GM10266 (cell line): ENCODE results near the gene PGAP3.

ENCODE experiments used
- DNase-seq: peaks from one replicate; pipeline ENCODE4 v3.0.0; 2012; ENCODE audit errors: extremely low spot score
- TF ChIP-seq, protein P1 (sequence below): IDR thresholded peaks from 2 replicates; pipeline ENCODE4 v1.5.1; 2012; ENCODE audit warnings: mild to moderate bottlenecking, low read depth; ENCODE audit not compliant: control insufficient read depth, insufficient read depth; ENCODE audit errors: missing control alignments

The PGAP3 gene, protein sequence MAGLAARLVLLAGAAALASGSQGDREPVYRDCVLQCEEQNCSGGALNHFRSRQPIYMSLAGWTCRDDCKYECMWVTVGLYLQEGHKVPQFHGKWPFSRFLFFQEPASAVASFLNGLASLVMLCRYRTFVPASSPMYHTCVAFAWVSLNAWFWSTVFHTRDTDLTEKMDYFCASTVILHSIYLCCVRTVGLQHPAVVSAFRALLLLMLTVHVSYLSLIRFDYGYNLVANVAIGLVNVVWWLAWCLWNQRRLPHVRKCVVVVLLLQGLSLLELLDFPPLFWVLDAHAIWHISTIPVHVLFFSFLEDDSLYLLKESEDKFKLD

DNA sequence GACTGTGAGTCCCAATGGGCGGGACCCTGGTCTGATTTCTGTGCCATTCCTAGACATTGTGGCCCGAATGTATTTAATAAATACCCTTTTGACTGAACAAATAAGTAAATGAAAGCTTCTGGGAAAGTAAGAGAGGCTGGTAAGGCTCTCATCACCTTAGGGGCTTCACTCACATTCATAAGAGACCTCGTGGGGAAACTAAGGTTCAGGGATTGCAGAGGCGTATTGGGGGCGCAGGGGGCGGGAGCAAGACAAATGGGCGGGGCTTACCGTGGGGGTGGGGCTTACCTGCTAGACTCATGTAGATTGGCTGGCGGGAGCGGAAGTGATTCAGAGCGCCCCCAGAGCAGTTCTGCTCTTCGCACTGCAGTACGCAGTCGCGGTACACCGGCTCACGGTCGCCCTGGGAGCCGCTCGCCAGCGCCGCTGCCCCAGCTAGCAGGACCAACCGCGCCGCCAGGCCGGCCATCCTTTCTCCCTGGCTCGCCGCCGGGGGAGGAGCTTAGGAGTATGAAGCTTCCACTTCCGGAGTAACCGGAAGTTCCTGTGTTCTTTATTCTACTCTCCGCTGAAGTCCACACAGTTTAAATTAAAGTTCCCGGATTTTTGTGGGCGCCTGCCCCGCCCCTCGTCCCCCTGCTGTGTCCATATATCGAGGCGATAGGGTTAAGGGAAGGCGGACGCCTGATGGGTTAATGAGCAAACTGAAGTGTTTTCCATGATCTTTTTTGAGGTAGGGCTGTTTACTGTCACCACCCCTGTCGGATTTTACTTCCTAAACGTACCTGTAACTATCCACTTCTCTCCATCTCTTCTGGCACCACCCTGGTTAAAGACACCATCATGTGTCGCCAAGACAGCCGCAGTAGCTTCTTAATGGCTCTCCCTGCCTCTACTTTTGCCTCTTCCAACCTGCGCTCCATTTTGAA is at the start of gene PGAP3:
PGAP3 (minus strand) TSS at position 512 of the 929 bp plus-strand sequence; CDS start at position 469, 43 bp downstream.
- TF ChIP-seq, protein P1, sequence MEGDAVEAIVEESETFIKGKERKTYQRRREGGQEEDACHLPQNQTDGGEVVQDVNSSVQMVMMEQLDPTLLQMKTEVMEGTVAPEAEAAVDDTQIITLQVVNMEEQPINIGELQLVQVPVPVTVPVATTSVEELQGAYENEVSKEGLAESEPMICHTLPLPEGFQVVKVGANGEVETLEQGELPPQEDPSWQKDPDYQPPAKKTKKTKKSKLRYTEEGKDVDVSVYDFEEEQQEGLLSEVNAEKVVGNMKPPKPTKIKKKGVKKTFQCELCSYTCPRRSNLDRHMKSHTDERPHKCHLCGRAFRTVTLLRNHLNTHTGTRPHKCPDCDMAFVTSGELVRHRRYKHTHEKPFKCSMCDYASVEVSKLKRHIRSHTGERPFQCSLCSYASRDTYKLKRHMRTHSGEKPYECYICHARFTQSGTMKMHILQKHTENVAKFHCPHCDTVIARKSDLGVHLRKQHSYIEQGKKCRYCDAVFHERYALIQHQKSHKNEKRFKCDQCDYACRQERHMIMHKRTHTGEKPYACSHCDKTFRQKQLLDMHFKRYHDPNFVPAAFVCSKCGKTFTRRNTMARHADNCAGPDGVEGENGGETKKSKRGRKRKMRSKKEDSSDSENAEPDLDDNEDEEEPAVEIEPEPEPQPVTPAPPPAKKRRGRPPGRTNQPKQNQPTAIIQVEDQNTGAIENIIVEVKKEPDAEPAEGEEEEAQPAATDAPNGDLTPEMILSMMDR = no peak
- DNase-seq = peak; percentile 92

DNA sequence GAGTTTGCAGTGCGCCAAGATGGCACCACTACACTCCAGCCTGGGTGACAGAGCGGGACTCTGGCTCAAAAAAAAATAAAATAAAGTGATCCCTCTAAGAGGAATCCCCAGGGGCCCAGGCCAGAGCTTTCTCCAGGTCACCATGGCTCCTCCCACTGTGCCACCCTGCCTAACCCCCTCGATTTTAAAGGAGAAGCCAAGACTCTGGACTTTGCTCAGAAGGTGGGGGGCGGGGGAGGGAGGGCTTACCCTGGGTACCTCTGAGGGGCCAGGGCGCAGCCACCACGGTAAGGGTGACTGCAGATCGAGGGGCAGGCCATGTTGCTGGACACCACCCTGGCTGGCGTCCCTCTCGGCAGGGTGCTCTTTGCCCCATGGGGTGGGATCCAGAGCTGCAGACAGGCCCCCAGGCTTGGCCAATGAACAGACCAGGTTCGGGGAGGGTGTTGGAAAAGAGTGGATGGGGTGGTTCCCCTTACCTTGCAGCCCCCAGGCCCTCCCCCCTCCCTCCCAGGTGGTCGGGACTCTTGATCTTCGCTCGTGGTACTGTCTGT is 49.4 kb upstream of the PGAP3 start:
- no peak for DNase-seq
- TF ChIP-seq, protein P1 = no peak

DNA sequence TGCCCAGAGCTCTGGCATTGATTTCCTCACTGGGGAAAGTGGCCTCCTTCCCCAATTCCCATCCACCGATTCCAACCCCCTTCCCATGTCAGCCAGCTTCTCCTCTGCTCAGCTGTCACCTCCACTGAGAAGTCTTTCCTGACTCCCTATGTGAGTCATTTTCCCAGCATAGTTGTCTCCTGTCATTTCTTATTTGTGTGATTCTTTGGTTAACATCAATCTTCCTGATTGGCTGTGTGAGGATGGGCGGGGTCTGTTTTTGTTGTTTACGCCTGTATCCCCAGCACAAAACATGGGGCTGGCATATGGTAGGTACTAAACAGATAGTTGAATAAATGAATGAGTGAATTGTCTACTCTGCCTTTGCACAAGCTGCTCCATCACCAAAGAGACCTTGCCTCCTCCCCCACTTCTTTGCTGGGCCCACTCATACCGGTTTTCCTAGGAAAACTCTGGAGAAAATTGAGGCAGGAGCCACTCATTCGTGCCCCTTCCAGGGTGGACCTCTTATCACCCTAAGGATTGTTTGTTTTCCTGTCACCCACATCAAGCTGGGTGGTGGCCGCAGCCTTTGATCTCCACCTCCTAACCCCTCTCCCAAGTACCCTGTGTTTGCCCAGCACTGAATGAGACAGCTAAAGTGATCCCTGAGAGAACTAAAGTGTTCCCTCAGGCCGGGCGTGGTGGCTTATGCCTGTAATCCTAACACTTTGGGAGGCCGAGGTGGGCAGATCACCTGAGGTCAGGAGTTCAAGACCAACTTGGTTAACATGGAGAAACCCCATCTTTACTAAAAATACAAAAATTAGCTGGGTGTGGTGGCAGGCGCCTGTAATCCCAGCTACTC is 48.7 kb upstream of the PGAP3 start:
- DNase-seq = no peak

DNA sequence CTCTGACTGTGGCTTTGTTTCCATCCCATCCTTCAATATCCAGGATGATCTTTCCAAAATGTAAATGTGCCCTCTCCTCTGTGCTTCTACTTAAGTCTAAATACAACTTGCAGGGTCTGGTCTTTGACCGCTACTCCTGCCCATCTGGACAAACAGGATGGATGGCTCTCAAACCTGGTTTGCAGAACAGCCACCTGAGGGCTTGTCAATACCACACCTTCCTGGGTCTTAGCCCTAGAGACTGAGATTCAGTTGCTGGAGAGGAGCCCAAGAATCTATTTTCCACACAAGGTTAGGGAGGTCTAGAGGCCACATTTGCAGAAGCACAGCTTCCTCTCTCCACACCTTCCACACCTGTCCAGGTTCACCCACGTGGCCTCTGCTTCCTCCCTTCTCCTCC is 48.0 kb upstream of the PGAP3 start:
- TF ChIP-seq, protein P1 = no peak
- DNase-seq = no peak

More for the DNA sequence above, 48.7 kb upstream of the PGAP3 start:
- TF ChIP-seq, protein P1 = no peak

DNA sequence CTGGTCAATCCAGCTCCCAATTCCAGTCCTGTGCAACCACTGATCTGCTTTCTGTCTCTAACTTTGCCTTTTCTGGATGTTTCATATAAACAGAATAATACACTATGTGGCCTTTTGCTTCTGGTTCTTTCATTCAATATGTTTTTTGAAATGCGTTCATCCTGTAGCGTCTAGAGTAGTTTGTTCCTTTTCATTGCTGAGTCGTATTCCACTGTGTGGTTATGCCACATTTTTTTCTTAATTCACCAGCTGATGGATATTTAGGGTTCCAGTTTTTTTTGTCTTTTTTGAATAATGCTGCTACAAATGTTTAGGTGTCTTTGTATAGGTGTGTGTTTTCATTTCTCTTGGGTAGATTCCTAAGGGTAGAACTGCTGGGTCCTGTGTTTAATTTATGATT is 44.7 kb upstream of the PGAP3 start:
- no peak for DNase-seq
- TF ChIP-seq, protein P1 = no peak

DNA sequence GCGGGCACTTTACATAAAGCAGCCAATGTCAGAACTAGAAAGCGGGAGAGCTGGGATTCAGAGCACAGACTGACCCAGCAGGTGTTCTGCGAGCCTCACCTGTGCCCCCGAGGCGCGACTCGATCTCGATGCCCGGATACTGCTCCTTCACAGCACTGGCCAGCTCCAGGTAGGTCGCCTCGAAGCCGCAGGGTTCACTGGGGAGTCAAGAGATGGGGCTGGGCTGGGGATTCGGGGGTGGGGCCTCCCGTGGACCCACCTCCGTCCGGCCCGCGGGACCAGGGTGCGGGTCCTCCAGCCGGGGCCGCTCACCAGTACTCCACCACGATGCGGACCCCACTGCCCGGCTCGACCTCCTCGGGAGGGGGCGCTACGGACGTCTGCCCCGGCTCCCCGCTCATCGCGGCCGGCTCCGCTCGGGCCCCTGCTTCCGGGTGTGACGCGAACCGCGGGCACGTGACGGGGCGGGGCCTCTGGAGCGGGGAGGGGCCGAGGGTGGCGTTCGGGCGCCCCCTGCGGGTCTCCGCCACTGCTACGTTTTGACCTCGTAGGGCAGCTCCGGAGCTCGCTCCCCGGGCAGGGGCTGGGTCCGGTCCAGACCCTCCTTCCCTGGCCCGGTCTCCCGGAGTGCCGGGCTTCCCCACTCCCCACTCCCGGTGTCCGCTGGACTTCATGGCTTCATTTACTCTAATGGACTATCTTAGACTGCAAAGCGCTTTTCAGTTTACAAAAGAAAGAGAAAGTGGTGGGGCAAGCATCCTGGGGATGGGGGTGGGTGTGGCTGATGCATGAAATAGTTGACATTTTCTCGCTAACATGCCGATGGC is 42.5 kb upstream of the PGAP3 start, which contains the start of gene MIEN1:
MIEN1 (minus strand) TSS at position 438 of the 827 bp plus-strand sequence; CDS start at position 401, 37 bp downstream.
- peak; percentile 98 for DNase-seq
- TF ChIP-seq, protein P1 = peak; percentile 78
